GM12873 (cell line): Measurements from ENCODE around the gene GAS2L3.

Experiments used
- CTCF ChIP-seq: IDR thresholded peaks from 2 replicates; pipeline ENCODE4 v1.5.1; 2012; ENCODE audit warnings: low read depth, mild to moderate bottlenecking, moderate library complexity, low read length, control low read depth; ENCODE audit not compliant: insufficient read depth; ENCODE audit errors: missing control alignments

Gene GAS2L3

GRCh38 chr12:100576331-100577036 is 3.0 kb downstream of the GAS2L3 start:
- TF ChIP-seq CTCF: no peak

- TF ChIP-seq CTCF: no peak
These were observed 5.4 kb downstream of the GAS2L3 start for GRCh38 chr12:100578923-100579322.

GRCh38 chr12:100579844-100580243 is 6.4 kb downstream of the GAS2L3 start:
- no peak for TF ChIP-seq CTCF

GRCh38 chr12:100584256-100584655 is 10.8 kb downstream of the GAS2L3 start:
- TF ChIP-seq CTCF: no peak

GRCh38 chr12:100591979-100592378 is 18.5 kb downstream of the GAS2L3 start:
- no peak for TF ChIP-seq CTCF

GRCh38 chr12:100593490-100593889 is 20.0 kb downstream of the GAS2L3 start:
- no peak for TF ChIP-seq CTCF

- TF ChIP-seq CTCF: no peak
These were observed 28.1 kb downstream of the GAS2L3 start for GRCh38 chr12:100601626-100602025.
